Muscle of leg (tissue), 11 donors: ENCODE data around the gene PARM1. TPM values are rescaled to one million over a fixed set of nuclear protein-coding genes. Genes with fewer than 3 reads are reported as not detected.
"Not testable (repeated sequence)": the region's sequence is repeated elsewhere in the genome, so short reads cannot be mapped to it uniquely, and the experiment has no call there.

Source experiments
- DNase-seq: peaks from one replicate; pipeline ENCODE4 v3.0.0; 2013
- H3K27ac ChIP-seq: one replicate; pipeline ENCODE4 v1.5.1; 2013; ENCODE audit warnings: mild to moderate bottlenecking, low read length, control low read depth
- H3K27me3 ChIP-seq: one replicate; pipeline ENCODE4 v1.6.1; 2013; ENCODE audit warnings: low read length; ENCODE audit not compliant: control insufficient read depth, insufficient read depth
- H3K36me3 ChIP-seq: one replicate; pipeline ENCODE4 v1.6.1; 2013; ENCODE audit warnings: low read length; ENCODE audit not compliant: control insufficient read depth, insufficient read depth
- H3K4me1 ChIP-seq: one replicate; pipeline ENCODE4 v1.6.1; 2013; ENCODE audit warnings: low read length; ENCODE audit not compliant: control insufficient read depth, insufficient read depth
- H3K4me3 ChIP-seq: one replicate; pipeline ENCODE4 v1.5.1; 2013; ENCODE audit warnings: low read length, control low read depth
- H3K9me3 ChIP-seq: replicated peaks from 2 replicates; pipeline ENCODE4 v1.6.1; 2013; ENCODE audit warnings: low read depth, low read length; ENCODE audit not compliant: control insufficient read depth
- WGBS: methylation state at CpG from one replicate; pipeline ENCODE4 v1.1.5; 2013; ENCODE audit warnings: missing lambda C conversion rate; ENCODE audit not compliant: insufficient coverage; 5-methylcytosine and 5-hydroxymethylcytosine counted together
- polyA plus RNA-seq, 8 donors: library from polyadenylated mRNA; unstranded; fragments of 120-200 nt; gene quantifications; one replicate each; pipeline versions ENCODE4 v1.2.1 to v1.2.3, GENCODE V29; 2013; ENCODE audit warnings: inconsistent platforms in 1 of 8, low replicate concordance in 1 of 8; ENCODE audit not compliant: insufficient read length in 8 of 8, insufficient read depth in 1 of 8
- total RNA-seq: library from RNA; stranded (reverse); fragments of 120-200 nt; gene quantifications from one replicate; pipeline ENCODE4 v1.2.4, GENCODE V29; 2013

Gene PARM1
- total and polyA plus RNA-seq, 9 donors: 58.0 to 100 (median 76.4) TPM

GRCh38 chr4:74971862-74972261 lies 38.9 kb downstream of the PARM1 start:
- Histone ChIP-seq H3K36me3 (peaks cover 2% of the 10 kb centered on the region), H3K9me3 (peaks cover 3% of the 10 kb centered on the region), H3K27ac (no peak overlapping the region), H3K27me3 (no peaks in the 10 kb centered on the region), H3K4me3 (no peak overlapping the region), H3K4me1 (peaks cover 17% of the 10 kb centered on the region)
- no peak for DNase-seq
- 80% methylated on average over 1 of the region's 1 CpG for WGBS

- Histone ChIP-seq H3K4me3 (no peak overlapping the region), H3K9me3 (peaks cover 7% of the 10 kb centered on the region), H3K27ac (no peak overlapping the region), H3K36me3 (peaks cover 2% of the 10 kb centered on the region), H3K27me3 (no peaks in the 10 kb centered on the region), H3K4me1 (peaks cover 8% of the 10 kb centered on the region)
- no peak for DNase-seq
- no CpG with 5 or more reads among the region's 2 CpGs for WGBS
Measured at GRCh38 chr4:74975082-74975481, 42.2 kb downstream of the PARM1 start.

DNA sequence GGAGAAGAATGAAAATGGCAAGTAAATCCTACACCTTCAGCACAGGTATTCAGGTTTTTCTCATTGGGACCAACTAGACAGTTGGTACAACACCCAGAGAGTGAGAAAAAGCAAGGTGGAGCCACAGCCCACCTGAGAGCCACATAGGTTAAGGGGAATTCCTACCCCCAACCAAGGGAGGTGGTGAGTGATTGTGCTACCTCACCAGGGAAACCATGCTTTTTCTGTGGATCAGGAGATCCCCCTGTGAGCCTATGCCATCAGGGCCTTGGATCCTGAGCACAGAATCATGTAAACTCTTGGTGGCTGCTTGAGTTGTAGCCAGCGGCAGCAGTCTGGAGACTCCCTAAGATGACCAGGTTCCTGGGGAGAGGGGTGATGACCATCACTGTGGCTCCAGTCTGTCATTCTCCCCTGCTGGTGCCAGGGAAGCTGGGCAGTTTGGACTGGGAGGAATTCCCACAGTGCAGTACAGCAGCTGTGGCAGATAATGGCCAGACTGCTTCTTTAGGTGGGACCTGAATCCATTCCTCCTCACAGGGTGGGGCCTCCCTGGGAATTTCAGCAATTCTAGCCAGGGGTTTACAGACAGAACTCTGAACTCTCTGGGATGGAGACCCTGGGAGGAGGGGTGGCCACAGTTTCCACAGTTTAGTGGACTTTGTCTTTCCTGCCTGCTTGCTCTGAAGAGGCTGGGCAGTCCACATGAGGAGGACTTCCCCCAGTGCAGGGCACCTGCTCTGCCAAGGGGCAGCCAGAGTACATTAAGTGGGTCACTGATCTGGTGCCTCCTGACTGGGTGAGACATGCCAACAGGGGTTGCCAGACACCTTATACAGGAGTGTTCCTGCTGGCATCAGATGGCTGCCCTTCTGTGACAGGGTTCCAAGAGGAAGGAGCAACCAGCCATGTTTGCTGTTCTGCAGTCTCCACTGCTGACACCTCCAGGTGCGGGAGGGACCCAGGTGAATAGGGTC lies 43.2 kb downstream of the PARM1 start:
- Histone ChIP-seq H3K27ac (no peak overlapping the region), H3K27me3 (no peaks in the 10 kb centered on the region), H3K4me1 (no peaks in the 10 kb centered on the region), H3K9me3 (peaks cover 7% of the 10 kb centered on the region), H3K4me3 (no peak overlapping the region), H3K36me3 (peaks cover 2% of the 10 kb centered on the region)
- WGBS: 100% methylated on average over 1 of the region's 2 CpGs
- no peak for DNase-seq

- no peak overlapping the region for H3K4me3 ChIP-seq
- H3K27ac ChIP-seq: no peak overlapping the region
- peaks cover 2% of the 10 kb centered on the region for H3K36me3 ChIP-seq
- no CpG with 5 or more reads among the region's 1 CpG for WGBS
- peaks cover 4% of the 10 kb centered on the region for H3K9me3 ChIP-seq
- peak; percentile 80 for DNase-seq
- H3K27me3 ChIP-seq: no peaks in the 10 kb centered on the region
- H3K4me1 ChIP-seq: no peaks in the 10 kb centered on the region
Measured at GRCh38 chr4:74982546-74983252, 49.8 kb downstream of the PARM1 start.

- DNase-seq: no peak
- Histone ChIP-seq H3K4me3 (no peak overlapping the region), H3K27me3 (no peaks in the 10 kb centered on the region), H3K27ac (no peak overlapping the region), H3K9me3 (peaks cover 2% of the 10 kb centered on the region), H3K36me3 (peaks cover 2% of the 10 kb centered on the region), H3K4me1 (no peaks in the 10 kb centered on the region)
Measured at GRCh38 chr4:74983253-74983635, 50.3 kb downstream of the PARM1 start.

DNA sequence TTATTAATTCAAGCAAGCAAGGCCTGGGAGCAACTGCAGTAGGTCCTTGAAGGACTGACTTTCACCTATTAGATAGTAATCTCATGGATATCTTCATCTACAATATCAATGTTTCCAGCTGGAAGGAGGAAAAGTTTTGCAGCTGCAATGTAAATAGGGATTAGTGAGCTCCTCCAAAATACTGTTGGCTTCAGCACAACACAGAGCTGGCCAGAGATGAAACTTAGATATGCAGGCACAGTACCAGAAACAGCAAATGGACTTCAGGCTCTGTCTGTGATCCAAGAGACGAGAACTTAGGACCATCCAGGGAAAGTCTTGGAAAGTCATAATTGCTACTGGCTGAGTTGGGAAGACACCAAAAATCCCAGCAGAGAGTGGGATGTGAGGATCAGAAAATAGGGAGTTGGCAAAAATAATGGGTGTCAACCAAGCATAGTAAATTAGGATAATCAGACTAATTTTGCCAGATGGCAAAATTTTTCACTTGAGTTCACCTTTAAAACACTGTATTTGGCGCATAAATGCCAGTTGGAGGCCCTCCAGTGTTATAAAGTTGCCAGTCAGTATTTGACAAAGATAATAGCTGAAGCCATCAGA lies 57.5 kb downstream of the PARM1 start:
- DNase-seq: peak; percentile 93
- Histone ChIP-seq H3K9me3 (no peaks in the 10 kb centered on the region), H3K4me3 (no peak overlapping the region), H3K27me3 (no peaks in the 10 kb centered on the region), H3K27ac (peak overlapping the region; percentile 23), H3K4me1 (peaks cover 16% of the 10 kb centered on the region), H3K36me3 (no peaks in the 10 kb centered on the region)
- WGBS: 41% methylated on average over 2 of the region's 2 CpGs

GRCh38 chr4:74994436-74994835 lies 61.5 kb downstream of the PARM1 start:
- not testable (repeated sequence) for H3K27ac ChIP-seq, DNase-seq, H3K27me3 ChIP-seq, H3K9me3 ChIP-seq, H3K4me3 ChIP-seq, H3K36me3 ChIP-seq
- WGBS: 80% methylated on average over 1 of the region's 2 CpGs
- H3K4me1 ChIP-seq: peaks cover 15% of the 10 kb centered on the region

DNA sequence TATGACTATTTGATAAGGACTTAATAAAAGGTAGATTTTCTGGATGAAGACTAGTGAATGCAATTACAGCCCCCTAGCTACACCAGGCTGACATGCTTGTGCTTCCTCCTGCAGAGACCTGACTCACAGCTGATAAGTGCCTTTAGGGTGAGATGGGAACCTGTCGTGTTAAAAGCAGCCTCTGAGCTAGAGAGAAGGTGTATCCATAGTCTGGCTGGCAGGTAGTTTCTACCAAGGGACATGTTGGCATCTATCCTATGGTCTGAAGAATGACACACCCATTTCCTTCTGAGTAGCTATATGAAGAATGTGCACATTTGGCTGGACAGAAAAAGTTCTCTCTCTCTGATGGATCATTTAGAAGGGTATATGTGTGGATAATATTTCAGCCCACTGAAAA lies 64.1 kb downstream of the PARM1 start:
- Histone ChIP-seq H3K27ac (no peak overlapping the region), H3K27me3 (no peaks in the 10 kb centered on the region), H3K4me1 (peaks cover 2% of the 10 kb centered on the region), H3K9me3 (no peaks in the 10 kb centered on the region), H3K4me3 (no peak overlapping the region), H3K36me3 (no peaks in the 10 kb centered on the region)
- DNase-seq: no peak
- WGBS: 20% methylated on average over 1 of the region's 1 CpG

- H3K9me3 ChIP-seq: no peaks in the 10 kb centered on the region
- H3K4me3 ChIP-seq: no peak overlapping the region
- no peak for DNase-seq
- no peaks in the 10 kb centered on the region for H3K36me3 ChIP-seq
- H3K27me3 ChIP-seq: no peaks in the 10 kb centered on the region
- no peak overlapping the region for H3K27ac ChIP-seq
- WGBS: 50% methylated on average over 1 of the region's 3 CpGs
- H3K4me1 ChIP-seq: peaks cover 5% of the 10 kb centered on the region
Measured at GRCh38 chr4:74997948-74998729, 65.2 kb downstream of the PARM1 start.
